HL-60 (cell line): ENCODE data around the gene RHOB.

Experiments used
- DNase-seq, 2 experiments: peaks; one replicate each; pipeline ENCODE4 v3.0.0-alpha.2; 2010 to 2020; ENCODE audit warnings: low read depth in 1 of 2, low spot score in 1 of 2
- H3K27ac ChIP-seq: fragments of 250-450 bp; sonication (Bioruptor Pico); replicated peaks from 2 replicates; pipeline ENCODE4 v1.5.1; 2020; ENCODE audit warnings: mild to moderate bottlenecking, moderate library complexity
- H3K27me3 ChIP-seq: fragments of 250-450 bp; sonication (Bioruptor Pico); 2 replicates; pipeline ENCODE4 v1.5.1; 2021; ENCODE audit warnings: mild to moderate bottlenecking, moderate library complexity; ENCODE audit not compliant: insufficient read depth, poor library complexity, severe bottlenecking
- H3K4me3 ChIP-seq: replicated peaks from 2 replicates; pipeline ENCODE4 v1.5.1; 2011; ENCODE audit warnings: mild to moderate bottlenecking, control low read depth, low read length; ENCODE audit not compliant: insufficient read depth
- GABPA ChIP-seq: IDR thresholded peaks from 2 replicates; pipeline ENCODE4 v1.6.1; 2012; ENCODE audit warnings: low read depth
- POLR2AphosphoS5 ChIP-seq: IDR thresholded peaks from 2 replicates; pipeline ENCODE4 v1.6.1; 2012; ENCODE audit warnings: low read depth
- SPI1 ChIP-seq: IDR thresholded peaks from 2 replicates; pipeline ENCODE4 v1.6.1; 2012; ENCODE audit warnings: low read depth, mild to moderate bottlenecking, borderline replicate concordance
- TF ChIP-seq, protein P1 (sequence below): IDR thresholded peaks from 2 replicates; pipeline ENCODE4 v1.6.1; 2012; ENCODE audit warnings: low read depth; ENCODE audit not compliant: insufficient replicate concordance
- TF ChIP-seq, protein P2 (sequence below): IDR thresholded peaks from one replicate; pipeline ENCODE4 v1.5.1; 2011; ENCODE audit warnings: low read length, control low read depth, inconsistent platforms; ENCODE audit not compliant: insufficient read depth

Gene RHOB

DNA sequence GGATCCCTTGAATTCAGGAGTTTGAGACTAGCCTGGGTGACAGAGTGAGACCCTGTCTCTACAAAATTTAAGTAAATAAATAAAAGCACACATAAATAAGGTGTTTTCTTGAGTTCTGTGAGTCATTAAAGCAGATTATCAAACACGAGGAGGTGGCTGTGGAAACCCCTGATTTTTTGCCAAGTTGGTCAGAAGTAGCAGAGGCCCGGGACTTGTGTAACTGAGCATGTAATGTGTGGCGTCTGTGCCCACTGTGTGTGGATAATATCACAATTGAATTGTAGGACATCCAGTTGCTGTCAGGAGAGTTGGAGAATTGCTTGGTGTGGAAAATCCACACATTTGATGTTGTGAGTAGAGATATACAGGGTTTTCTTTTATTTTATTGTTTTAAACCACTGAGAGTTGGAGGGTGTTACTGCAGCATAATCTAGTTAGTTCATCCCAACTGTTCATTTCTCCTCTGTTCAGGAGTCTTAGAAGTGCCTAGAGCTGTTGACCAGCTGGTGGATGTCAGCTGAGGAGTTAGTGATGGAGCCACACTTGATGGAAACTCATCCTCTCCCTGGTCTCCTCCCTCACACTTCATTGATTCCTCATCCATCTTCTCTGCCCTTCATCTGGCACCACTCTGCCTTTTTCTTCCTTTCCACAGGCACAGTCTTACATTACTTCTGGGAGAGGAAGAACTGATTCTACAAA, 45.9 kb upstream of the RHOB start:
- no peak overlapping the region for H3K4me3 ChIP-seq
- no peak for DNase-seq
- TF ChIP-seq, protein P1, sequence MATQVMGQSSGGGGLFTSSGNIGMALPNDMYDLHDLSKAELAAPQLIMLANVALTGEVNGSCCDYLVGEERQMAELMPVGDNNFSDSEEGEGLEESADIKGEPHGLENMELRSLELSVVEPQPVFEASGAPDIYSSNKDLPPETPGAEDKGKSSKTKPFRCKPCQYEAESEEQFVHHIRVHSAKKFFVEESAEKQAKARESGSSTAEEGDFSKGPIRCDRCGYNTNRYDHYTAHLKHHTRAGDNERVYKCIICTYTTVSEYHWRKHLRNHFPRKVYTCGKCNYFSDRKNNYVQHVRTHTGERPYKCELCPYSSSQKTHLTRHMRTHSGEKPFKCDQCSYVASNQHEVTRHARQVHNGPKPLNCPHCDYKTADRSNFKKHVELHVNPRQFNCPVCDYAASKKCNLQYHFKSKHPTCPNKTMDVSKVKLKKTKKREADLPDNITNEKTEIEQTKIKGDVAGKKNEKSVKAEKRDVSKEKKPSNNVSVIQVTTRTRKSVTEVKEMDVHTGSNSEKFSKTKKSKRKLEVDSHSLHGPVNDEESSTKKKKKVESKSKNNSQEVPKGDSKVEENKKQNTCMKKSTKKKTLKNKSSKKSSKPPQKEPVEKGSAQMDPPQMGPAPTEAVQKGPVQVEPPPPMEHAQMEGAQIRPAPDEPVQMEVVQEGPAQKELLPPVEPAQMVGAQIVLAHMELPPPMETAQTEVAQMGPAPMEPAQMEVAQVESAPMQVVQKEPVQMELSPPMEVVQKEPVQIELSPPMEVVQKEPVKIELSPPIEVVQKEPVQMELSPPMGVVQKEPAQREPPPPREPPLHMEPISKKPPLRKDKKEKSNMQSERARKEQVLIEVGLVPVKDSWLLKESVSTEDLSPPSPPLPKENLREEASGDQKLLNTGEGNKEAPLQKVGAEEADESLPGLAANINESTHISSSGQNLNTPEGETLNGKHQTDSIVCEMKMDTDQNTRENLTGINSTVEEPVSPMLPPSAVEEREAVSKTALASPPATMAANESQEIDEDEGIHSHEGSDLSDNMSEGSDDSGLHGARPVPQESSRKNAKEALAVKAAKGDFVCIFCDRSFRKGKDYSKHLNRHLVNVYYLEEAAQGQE = no peak
- TF ChIP-seq GABPA (no peak), SPI1 (no peak), POLR2AphosphoS5 (no peak)
- TF ChIP-seq, protein P2, sequence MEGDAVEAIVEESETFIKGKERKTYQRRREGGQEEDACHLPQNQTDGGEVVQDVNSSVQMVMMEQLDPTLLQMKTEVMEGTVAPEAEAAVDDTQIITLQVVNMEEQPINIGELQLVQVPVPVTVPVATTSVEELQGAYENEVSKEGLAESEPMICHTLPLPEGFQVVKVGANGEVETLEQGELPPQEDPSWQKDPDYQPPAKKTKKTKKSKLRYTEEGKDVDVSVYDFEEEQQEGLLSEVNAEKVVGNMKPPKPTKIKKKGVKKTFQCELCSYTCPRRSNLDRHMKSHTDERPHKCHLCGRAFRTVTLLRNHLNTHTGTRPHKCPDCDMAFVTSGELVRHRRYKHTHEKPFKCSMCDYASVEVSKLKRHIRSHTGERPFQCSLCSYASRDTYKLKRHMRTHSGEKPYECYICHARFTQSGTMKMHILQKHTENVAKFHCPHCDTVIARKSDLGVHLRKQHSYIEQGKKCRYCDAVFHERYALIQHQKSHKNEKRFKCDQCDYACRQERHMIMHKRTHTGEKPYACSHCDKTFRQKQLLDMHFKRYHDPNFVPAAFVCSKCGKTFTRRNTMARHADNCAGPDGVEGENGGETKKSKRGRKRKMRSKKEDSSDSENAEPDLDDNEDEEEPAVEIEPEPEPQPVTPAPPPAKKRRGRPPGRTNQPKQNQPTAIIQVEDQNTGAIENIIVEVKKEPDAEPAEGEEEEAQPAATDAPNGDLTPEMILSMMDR = no peak
- H3K27me3 ChIP-seq = no peaks in the 10 kb centered on the region
- no peak overlapping the region for H3K27ac ChIP-seq

DNA sequence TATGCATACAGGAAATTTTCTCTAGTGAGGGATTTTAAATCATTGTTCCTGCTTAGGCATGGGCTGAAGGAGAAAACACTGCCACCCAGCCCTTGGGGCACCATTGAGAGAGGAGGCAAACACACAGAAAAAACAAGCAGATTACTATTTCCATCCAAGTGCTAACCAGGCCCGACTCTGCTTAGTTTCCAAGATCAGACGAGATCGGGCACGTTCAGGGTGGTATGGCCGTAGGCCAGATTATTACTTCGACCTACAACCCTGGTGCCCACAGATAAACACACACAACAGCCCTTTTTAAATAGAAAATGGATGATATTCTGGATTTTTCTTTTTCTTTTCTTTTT, 45.4 kb upstream of the RHOB start:
- DNase-seq = no peak
- no peaks in the 10 kb centered on the region for H3K27me3 ChIP-seq
- no peak overlapping the region for H3K27ac ChIP-seq
- H3K4me3 ChIP-seq = no peak overlapping the region
- no peak for TF ChIP-seq POLR2AphosphoS5
- TF ChIP-seq, protein P1 = no peak
- TF ChIP-seq SPI1 = no peak
- TF ChIP-seq, protein P2 = no peak
- TF ChIP-seq GABPA = no peak

DNA sequence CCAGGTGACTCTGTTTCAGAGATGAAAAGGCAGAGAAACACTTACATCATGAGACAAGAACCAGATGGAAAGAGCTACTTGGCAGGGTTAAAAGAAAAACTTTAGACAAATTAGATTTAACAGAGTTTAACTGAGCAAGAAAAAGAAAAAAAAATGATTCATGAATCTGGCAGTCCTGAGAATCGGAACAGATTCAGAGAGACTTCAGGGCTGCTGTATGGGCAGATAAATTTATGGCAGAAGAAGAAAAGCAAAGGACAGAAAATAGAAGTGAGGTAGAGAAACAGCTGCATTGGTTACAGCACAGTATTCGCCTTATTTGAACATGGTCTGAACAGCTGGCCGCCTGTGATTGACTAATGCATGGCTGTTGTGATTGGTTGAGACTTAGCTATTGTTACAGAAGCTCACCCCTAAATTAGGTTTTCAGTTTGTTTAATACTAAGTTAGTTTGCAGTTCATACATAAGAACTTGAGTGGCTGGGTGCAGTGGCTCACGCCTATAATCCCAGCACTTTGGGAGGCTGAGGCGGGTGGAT, 43.0 kb upstream of the RHOB start:
- Histone ChIP-seq H3K4me3 (no peak overlapping the region), H3K27me3 (no peaks in the 10 kb centered on the region), H3K27ac (no peak overlapping the region)
- no peak for DNase-seq
- TF ChIP-seq, protein P1 = no peak
- no peak for TF ChIP-seq GABPA
- TF ChIP-seq, protein P2 = no peak
- no peak for TF ChIP-seq SPI1
- no peak for TF ChIP-seq POLR2AphosphoS5
